ENCODE results near the gene COL9A3. TPM values are rescaled to one million over a fixed set of nuclear protein-coding genes. Genes with fewer than 3 reads are reported as not detected.
"Not testable (repeated sequence)": the region's sequence is repeated elsewhere in the genome, so short reads cannot be mapped to it uniquely, and the experiment has no call there.

Gene COL9A3
- total RNA-seq, 2 experiments from 2014 or later: not detected

- POLR2A ChIA-PET: no interaction called here
- DNase-seq (no peak), ATAC-seq (ENCODE audit: poor library complexity) (no peak)
- no peak overlapping the region for H3K27ac ChIP-seq (ENCODE audit: low read depth in 1 of 2, low read length in 2 of 2)
- H3K9me3 ChIP-seq (ENCODE audit: control insufficient read depth in 1 of 2, insufficient read depth in 1 of 2, low read length in 2 of 2): no peaks in the 10 kb centered on the region
- peaks cover 43% of the 10 kb centered on the region for H3K36me3 Mint-ChIP-seq (ENCODE audit: low read depth)
- H3K9me3 Mint-ChIP-seq: no peaks in the 10 kb centered on the region
- H3K27me3 Mint-ChIP-seq: no peaks in the 10 kb centered on the region
- H3K4me3 ChIP-seq (ENCODE audit: low read length): no peak overlapping the region
- TF ChIP-seq CTCF (IDR thresholded peaks at IDR 0.05): no peak
- no peaks in the 10 kb centered on the region for H3K4me1 ChIP-seq (ENCODE audit: insufficient read depth, low read length)
- intact Hi-C loops (cut with DNase I, micrococcal nuclease): no loop called here
- H3K36me3 ChIP-seq (ENCODE audit: insufficient read depth, low read length): peaks cover 19% of the 10 kb centered on the region
- no peaks in the 10 kb centered on the region for H3K27me3 ChIP-seq (ENCODE audit: control insufficient read depth in 1 of 2, insufficient read depth in 2 of 2, low read length in 2 of 2)
- no peak overlapping the region for H3K4me3 Mint-ChIP-seq
- CTCF ChIA-PET: no interaction called here
- H3K27ac Mint-ChIP-seq: no peak overlapping the region
- no peaks in the 10 kb centered on the region for H3K4me1 Mint-ChIP-seq (ENCODE audit: low read depth)
Observed at GRCh38 chr20:62852841-62853240, 36.0 kb downstream of the COL9A3 start.

- ATAC-seq (ENCODE audit: poor library complexity); H3K27ac ChIP-seq (ENCODE audit: low read depth in 1 of 2, low read length in 2 of 2); H3K27me3 Mint-ChIP-seq; H3K4me1 ChIP-seq (ENCODE audit: insufficient read depth, low read length); H3K9me3 ChIP-seq (ENCODE audit: control insufficient read depth in 1 of 2, insufficient read depth in 1 of 2, low read length in 2 of 2); H3K4me3 ChIP-seq (ENCODE audit: low read length); H3K27ac Mint-ChIP-seq; CTCF ChIA-PET; DNase-seq; H3K4me1 Mint-ChIP-seq (ENCODE audit: low read depth); H3K27me3 ChIP-seq (ENCODE audit: control insufficient read depth in 1 of 2, insufficient read depth in 2 of 2, low read length in 2 of 2); intact Hi-C loops (cut with DNase I, micrococcal nuclease); H3K9me3 Mint-ChIP-seq; POLR2A ChIA-PET; H3K4me3 Mint-ChIP-seq: not testable (repeated sequence)
- H3K36me3 ChIP-seq (ENCODE audit: insufficient read depth, low read length): peaks cover 19% of the 10 kb centered on the region
- peaks cover 47% of the 10 kb centered on the region for H3K36me3 Mint-ChIP-seq (ENCODE audit: low read depth)
Observed at GRCh38 chr20:62853304-62853703, 36.5 kb downstream of the COL9A3 start.

GRCh38 chr20:62854121-62854520, 37.3 kb downstream of the COL9A3 start:
- ATAC-seq (ENCODE audit: poor library complexity) (no peak), DNase-seq (no peak)
- intact Hi-C loops (cut with DNase I, micrococcal nuclease): no loop called here
- no peaks in the 10 kb centered on the region for H3K27me3 Mint-ChIP-seq
- ChIA-PET CTCF (no interaction called here), POLR2A (interaction anchor here (1.0 kb wide), 1 partner anchor 203 kb away, joined by 3 read pairs; no protein-coding TSS in a partner anchor)
- Histone ChIP-seq H3K4me3 (ENCODE audit: low read length) (no peak overlapping the region), H3K4me1 (ENCODE audit: insufficient read depth, low read length) (no peaks in the 10 kb centered on the region), H3K36me3 (ENCODE audit: insufficient read depth, low read length) (peaks cover 19% of the 10 kb centered on the region), H3K9me3 (ENCODE audit: control insufficient read depth in 1 of 2, insufficient read depth in 1 of 2, low read length in 2 of 2) (no peaks in the 10 kb centered on the region), H3K27ac (ENCODE audit: low read depth in 1 of 2, low read length in 2 of 2) (no peak overlapping the region), H3K27me3 (ENCODE audit: control insufficient read depth in 1 of 2, insufficient read depth in 2 of 2, low read length in 2 of 2) (no peaks in the 10 kb centered on the region)
- H3K27ac Mint-ChIP-seq: no peak overlapping the region
- H3K9me3 Mint-ChIP-seq: no peaks in the 10 kb centered on the region
- TF ChIP-seq CTCF (IDR thresholded peaks at IDR 0.05): no peak
- peaks cover 50% of the 10 kb centered on the region for H3K36me3 Mint-ChIP-seq (ENCODE audit: low read depth)
- peaks cover 6% of the 10 kb centered on the region for H3K4me1 Mint-ChIP-seq (ENCODE audit: low read depth)
- no peak overlapping the region for H3K4me3 Mint-ChIP-seq

- no peaks in the 10 kb centered on the region for H3K9me3 ChIP-seq (ENCODE audit: control insufficient read depth in 1 of 2, insufficient read depth in 1 of 2, low read length in 2 of 2)
- ChIA-PET CTCF (no interaction called here), POLR2A (interaction anchor here (0.8 kb wide), 1 partner anchor 41 kb away, joined by 3 read pairs; no protein-coding TSS in a partner anchor)
- H3K36me3 ChIP-seq (ENCODE audit: insufficient read depth, low read length): peaks cover 19% of the 10 kb centered on the region
- ATAC-seq (ENCODE audit: poor library complexity) (no peak), DNase-seq (no peak)
- peaks cover 13% of the 10 kb centered on the region for H3K4me1 Mint-ChIP-seq (ENCODE audit: low read depth)
- H3K4me3 Mint-ChIP-seq: no peak overlapping the region
- no peak overlapping the region for H3K4me3 ChIP-seq (ENCODE audit: low read length)
- H3K27ac Mint-ChIP-seq: no peak overlapping the region
- H3K27me3 ChIP-seq (ENCODE audit: control insufficient read depth in 1 of 2, insufficient read depth in 2 of 2, low read length in 2 of 2): no peaks in the 10 kb centered on the region
- intact Hi-C loops (cut with DNase I, micrococcal nuclease): no loop called here
- H3K36me3 Mint-ChIP-seq (ENCODE audit: low read depth): peaks cover 51% of the 10 kb centered on the region
- peaks cover 4% of the 10 kb centered on the region for H3K4me1 ChIP-seq (ENCODE audit: insufficient read depth, low read length)
- no peak for TF ChIP-seq CTCF (IDR thresholded peaks at IDR 0.05)
- no peaks in the 10 kb centered on the region for H3K9me3 Mint-ChIP-seq
- H3K27me3 Mint-ChIP-seq: no peaks in the 10 kb centered on the region
- no peak overlapping the region for H3K27ac ChIP-seq (ENCODE audit: low read depth in 1 of 2, low read length in 2 of 2)
Observed at GRCh38 chr20:62855120-62855519, 38.3 kb downstream of the COL9A3 start.
